DND-41 (cell line): ENCODE measurements around the gene ANO2.

Experiments
- ATAC-seq: fragments of 200-7000 bp; cut with Tn5 transposase; 3 replicates; pipeline ENCODE4 v1.9.1; 2021; ENCODE audit warnings: low read depth; ENCODE audit not compliant: insufficient read depth
- DNase-seq: peaks from one replicate; pipeline ENCODE4 v3.0.0-alpha.2; 2020
- H2AFZ ChIP-seq: 2 replicates; pipeline ENCODE4 v1.6.0; 2012; ENCODE audit warnings: low read depth, low read length
- H3K27ac ChIP-seq: 2 replicates; pipeline ENCODE4 v1.5.1; 2012; ENCODE audit warnings: low read length, inconsistent platforms
- H3K27me3 ChIP-seq: fragments of 200-600 bp; sonication (generic); 2 replicates; pipeline ENCODE4 v1.6.0; 2012; ENCODE audit warnings: low read length, mild to moderate bottlenecking, inconsistent platforms; ENCODE audit not compliant: insufficient read depth, poor library complexity
- H3K36me3 ChIP-seq: 2 replicates; pipeline ENCODE4 v1.5.1; 2012; ENCODE audit warnings: low read length, inconsistent platforms; ENCODE audit not compliant: insufficient read depth
- H3K4me1 ChIP-seq: 2 replicates; pipeline ENCODE4 v1.5.1; 2012; ENCODE audit warnings: mild to moderate bottlenecking, low read length; ENCODE audit not compliant: insufficient read depth
- H3K4me2 ChIP-seq: 2 replicates; pipeline ENCODE4 v1.6.0; 2012; ENCODE audit warnings: mild to moderate bottlenecking, moderate library complexity, low read length, inconsistent platforms; ENCODE audit not compliant: insufficient read depth
- H3K4me3 ChIP-seq, 2 experiments: fragments of 200-600 bp in 1 of 2; shearing (Covaris generic) in 1 of 2; 2 replicates each; pipeline ENCODE4 v1.5.1; 2012 to 2016; ENCODE audit warnings: inconsistent platforms in 2 of 2, low read length in 2 of 2, mild to moderate bottlenecking in 2 of 2, low read depth in 1 of 2, moderate library complexity in 1 of 2
- H3K79me2 ChIP-seq: 2 replicates; pipeline ENCODE4 v1.6.0; 2012; ENCODE audit warnings: low read length, inconsistent platforms; ENCODE audit not compliant: insufficient read depth
- H3K9ac ChIP-seq: 2 replicates; pipeline ENCODE4 v1.6.0; 2012; ENCODE audit warnings: low read depth, mild to moderate bottlenecking, inconsistent platforms, low read length, moderate library complexity
- H3K9me3 ChIP-seq: 2 replicates; pipeline ENCODE4 v1.5.1; 2012; ENCODE audit warnings: low read length, moderate library complexity, mild to moderate bottlenecking, inconsistent platforms; ENCODE audit not compliant: insufficient read depth, severe bottlenecking
- H4K20me1 ChIP-seq: 2 replicates; pipeline ENCODE4 v1.6.0; 2012; ENCODE audit warnings: low read length; ENCODE audit not compliant: insufficient read depth
- CTCF ChIP-seq: IDR thresholded peaks from 2 replicates; pipeline ENCODE4 v1.5.1; 2012; ENCODE audit warnings: borderline replicate concordance, low read length, moderate library complexity, mild to moderate bottlenecking; ENCODE audit not compliant: poor library complexity, severe bottlenecking; ENCODE audit errors: extremely low read depth
- EZH2 ChIP-seq: IDR thresholded peaks from 3 replicates; pipeline ENCODE4 v1.6.1; 2012; ENCODE audit warnings: borderline replicate concordance, low read depth, mild to moderate bottlenecking, moderate library complexity, low read length, inconsistent platforms; ENCODE audit not compliant: severe bottlenecking

The ANO2 gene

GRCh38 chr12:5963515-5963914 lies 18.5 kb upstream of the ANO2 start:
- Histone ChIP-seq H3K4me3 (no peak overlapping the region), H3K27ac (no peak overlapping the region), H3K4me1 (no peaks in the 10 kb centered on the region), H2AFZ (no peak overlapping the region), H3K9me3 (no peaks in the 10 kb centered on the region), H3K9ac (no peak overlapping the region), H3K36me3 (no peaks in the 10 kb centered on the region), H3K79me2 (no peaks in the 10 kb centered on the region), H3K27me3 (peaks cover 14% of the 10 kb centered on the region), H4K20me1 (peaks cover 7% of the 10 kb centered on the region), H3K4me2 (no peak overlapping the region)
- no peak for TF ChIP-seq EZH2
- DNase-seq (no peak), ATAC-seq (no peak)

- no peaks in the 10 kb centered on the region for H3K4me1 ChIP-seq
- ATAC-seq (no peak), DNase-seq (no peak)
- no peak overlapping the region for H3K9ac ChIP-seq
- peaks cover 7% of the 10 kb centered on the region for H4K20me1 ChIP-seq
- no peak for TF ChIP-seq EZH2
- TF ChIP-seq CTCF = no peak
- H2AFZ ChIP-seq = no peak overlapping the region
- H3K9me3 ChIP-seq = no peaks in the 10 kb centered on the region
- H3K4me2 ChIP-seq = no peak overlapping the region
- peaks cover 18% of the 10 kb centered on the region for H3K27me3 ChIP-seq
- H3K79me2 ChIP-seq = no peaks in the 10 kb centered on the region
- no peak overlapping the region for H3K4me3 ChIP-seq
- H3K27ac ChIP-seq = no peak overlapping the region
- H3K36me3 ChIP-seq = no peaks in the 10 kb centered on the region
Measured at GRCh38 chr12:5960783-5961182, 15.7 kb upstream of the ANO2 start.

GRCh38 chr12:5956987-5957386 lies 11.9 kb upstream of the ANO2 start:
- Histone ChIP-seq H4K20me1 (no peaks in the 10 kb centered on the region), H3K79me2 (no peaks in the 10 kb centered on the region), H3K9ac (no peak overlapping the region), H3K36me3 (no peaks in the 10 kb centered on the region), H3K4me1 (no peaks in the 10 kb centered on the region), H3K4me3 (no peak overlapping the region), H3K4me2 (no peak overlapping the region), H3K9me3 (no peaks in the 10 kb centered on the region), H2AFZ (no peak overlapping the region), H3K27me3 (peaks cover 4% of the 10 kb centered on the region), H3K27ac (no peak overlapping the region)
- ATAC-seq (no peak), DNase-seq (no peak)
- TF ChIP-seq CTCF (no peak), EZH2 (no peak)

GRCh38 chr12:5954661-5955060 lies 9.6 kb upstream of the ANO2 start:
- no peaks in the 10 kb centered on the region for H3K36me3 ChIP-seq
- no peak overlapping the region for H3K9ac ChIP-seq
- H3K27me3 ChIP-seq = peaks cover 24% of the 10 kb centered on the region
- no peak overlapping the region for H3K27ac ChIP-seq
- no peak for ATAC-seq
- no peaks in the 10 kb centered on the region for H4K20me1 ChIP-seq
- H3K79me2 ChIP-seq = no peaks in the 10 kb centered on the region
- no peak overlapping the region for H3K4me3 ChIP-seq
- H3K9me3 ChIP-seq = no peaks in the 10 kb centered on the region
- no peak overlapping the region for H3K4me2 ChIP-seq
- no peak for DNase-seq
- H2AFZ ChIP-seq = no peak overlapping the region
- H3K4me1 ChIP-seq = no peaks in the 10 kb centered on the region
- TF ChIP-seq EZH2 (no peak), CTCF (no peak)
